Spleen (tissue), 11 donors: ENCODE measurements around the gene ECT2L. TPM values are rescaled to one million over a fixed set of nuclear protein-coding genes. Genes with fewer than 3 reads are reported as not detected.

ENCODE experiments used
- DNase-seq: peaks from one replicate; pipeline ENCODE4 v3.0.0-alpha.2; 2020
- H3K27ac ChIP-seq, 8 donors: fragments of 200-600 bp; sonication (generic) in 7 of 8; 1 replicate in 4 of 8; 2 replicates in 4 of 8; pipeline versions ENCODE4 v1.5.0 to v1.8.0; 2016 to 2021; ENCODE audit warnings: inconsistent platforms in 4 of 8, mild to moderate bottlenecking in 4 of 8, moderate library complexity in 1 of 8
- H3K27me3 ChIP-seq, 7 donors: fragments of 200-600 bp; sonication (generic) in 6 of 7; replicated peaks in 1 of 7; 1 replicate in 4 of 7; 2 replicates in 3 of 7; pipeline versions ENCODE4 v1.5.0 to v1.8.0; 2016 to 2021; ENCODE audit warnings: inconsistent platforms in 3 of 7, mild to moderate bottlenecking in 1 of 7
- H3K36me3 ChIP-seq, 6 donors: fragments of 200-600 bp; sonication (generic) in 5 of 6; 1 replicate in 4 of 6; 2 replicates in 2 of 6; pipeline versions ENCODE4 v1.5.0 to v1.8.0; 2016 to 2021; ENCODE audit warnings: inconsistent platforms in 2 of 6
- H3K4me1 ChIP-seq, 6 donors: fragments of 200-600 bp; sonication (generic) in 5 of 6; 1 replicate in 3 of 6; 2 replicates in 3 of 6; pipeline versions ENCODE4 v1.5.0 to v1.8.0; 2016 to 2021; ENCODE audit warnings: inconsistent platforms in 3 of 6
- H3K4me3 ChIP-seq, 8 donors: fragments of 200-600 bp; sonication (generic) in 7 of 8; 1 replicate in 4 of 8; 2 replicates in 4 of 8; pipeline versions ENCODE4 v1.5.0 to v1.8.0; 2016 to 2021; ENCODE audit warnings: inconsistent platforms in 4 of 8, mild to moderate bottlenecking in 4 of 8, moderate library complexity in 2 of 8
- H3K9me3 ChIP-seq, 8 donors: fragments of 200-600 bp; sonication (generic) in 7 of 8; 1 replicate in 4 of 8; 2 replicates in 4 of 8; pipeline versions ENCODE4 v1.5.0 to v1.8.0; 2016 to 2021; ENCODE audit warnings: inconsistent platforms in 4 of 8
- POLR2A ChIP-seq, 3 donors: fragments of 450-650 bp; IDR thresholded peaks; one replicate each; pipeline ENCODE4 v1.5.1; 2017; ENCODE audit warnings: antibody characterized with exemption in 3 of 3, mild to moderate bottlenecking in 1 of 3
- POLR2AphosphoS5 ChIP-seq, 3 donors: sonication (generic); formaldehyde crosslinking; IDR thresholded peaks; one replicate each; pipeline ENCODE4 v1.5.1; 2017; ENCODE audit warnings: antibody characterized with exemption in 3 of 3
- whole genome bisulfite sequencing, 5 donors: extraction: QIAGEN DNeasy Blood & Tissue Kit in 3 of 5; methylation state at CpG; one replicate each; pipeline versions ENCODE4 v1.1.5 to v1.1.7; 2013 to 2018; 5-methylcytosine and 5-hydroxymethylcytosine counted together
- intact Hi-C: fragments of 100-400 bp; cut with DNase I; formaldehyde crosslinking; loops from one replicate; pipeline ENCODE4 v1.15.0; 2023; ENCODE audit warnings: low total_unique reads
- polyA plus RNA-seq, 3 donors: library from polyadenylated mRNA; stranded (reverse); fragments of 200-250 nt; gene quantifications; one replicate each; pipeline ENCODE4 v1.2.1, GENCODE V29; 2013
- total RNA-seq, 7 donors: library from RNA; depleted of rRNA in 3 of 7; stranded (reverse); fragments of >200 nt in 3 of 7; fragmentation: NEBNext Ultra II Directional in 4 of 7; extraction: Animal tissue kit (Norgen Biotek cat#: 25700) in 4 of 7; gene quantifications; one replicate each; pipeline versions ENCODE4 v1.1.0 to v1.2.1, GENCODE V29; 2016 to 2021
- TF ChIP-seq, protein P1 (sequence below), 11 experiments: fragments of 200-600 bp in 7 of 11; fragments of 450-650 bp in 4 of 11; sonication (generic) in 4 of 11; IDR thresholded peaks in 8 of 11; conservative IDR thresholded peaks in 3 of 11; 1 replicate in 7 of 11; 2 replicates in 4 of 11; pipeline versions ENCODE4 v1.4.0 to v1.8.0; 2016 to 2021; ENCODE audit warnings: antibody characterized with exemption in 11 of 11, inconsistent platforms in 4 of 11, mild to moderate bottlenecking in 1 of 11
- donor health status: healthy with polysubstance abuse.
- donor health status: DM: no; HTN: no; CAD: no; lungs with moderate emphysema.
- donor health status: DM: no; HTN: no; CAD: no.
- donor health status: Bipolar disorder and iron deficiency.
- donor health status: healthy.
- donor health status: DM: no; HTN: no; CAD: no.
- donor health status: DM: yes; HTN: yes; CAD: no.

ECT2L gene
- total and polyA plus RNA-seq, 10 donors: 0.12 to 0.17 (median 0.13) TPM; not detected in 7

DNA sequence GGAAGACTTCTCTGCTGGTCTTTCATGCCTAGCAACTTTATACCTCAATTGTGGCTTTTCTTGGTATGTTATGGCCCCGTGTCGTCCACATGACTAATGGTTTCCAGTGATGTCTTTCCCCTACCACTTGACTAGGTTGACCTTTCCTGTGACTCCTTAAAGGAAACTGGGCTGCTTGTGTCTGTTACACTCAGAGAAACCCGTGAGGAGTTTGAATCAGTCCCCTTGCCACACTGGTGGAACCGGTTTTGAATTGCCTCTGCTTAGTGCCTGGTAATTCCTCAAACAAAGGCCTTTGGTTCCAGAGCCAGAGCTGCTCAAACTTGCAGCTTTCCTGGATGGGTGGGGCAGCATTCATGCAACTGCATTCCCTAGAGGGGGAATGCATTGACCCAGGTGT, 21.9 kb downstream of the ECT2L start:
- no peak for DNase-seq
- H3K4me3 ChIP-seq: no peak overlapping the region
- intact Hi-C loops: loop anchor here (5.0 kb wide), 2 partner anchors 170 to 545 kb away; partner anchors contain the start of gene REPS1
- H3K4me1 ChIP-seq: peaks cover 0 to 21% (median 4%) of the 10 kb centered on the region in 6 donors
- H3K27ac ChIP-seq: no peak overlapping the region
- H3K27me3 ChIP-seq: no peaks in the 10 kb centered on the region
- H3K9me3 ChIP-seq: no peaks in the 10 kb centered on the region
- 43 to 67% (median 64%) methylated on average over 3 to 4 of the region's 4 CpGs for WGBS, 5 donors
- H3K36me3 ChIP-seq: no peaks in the 10 kb centered on the region
- TF ChIP-seq, protein P1, sequence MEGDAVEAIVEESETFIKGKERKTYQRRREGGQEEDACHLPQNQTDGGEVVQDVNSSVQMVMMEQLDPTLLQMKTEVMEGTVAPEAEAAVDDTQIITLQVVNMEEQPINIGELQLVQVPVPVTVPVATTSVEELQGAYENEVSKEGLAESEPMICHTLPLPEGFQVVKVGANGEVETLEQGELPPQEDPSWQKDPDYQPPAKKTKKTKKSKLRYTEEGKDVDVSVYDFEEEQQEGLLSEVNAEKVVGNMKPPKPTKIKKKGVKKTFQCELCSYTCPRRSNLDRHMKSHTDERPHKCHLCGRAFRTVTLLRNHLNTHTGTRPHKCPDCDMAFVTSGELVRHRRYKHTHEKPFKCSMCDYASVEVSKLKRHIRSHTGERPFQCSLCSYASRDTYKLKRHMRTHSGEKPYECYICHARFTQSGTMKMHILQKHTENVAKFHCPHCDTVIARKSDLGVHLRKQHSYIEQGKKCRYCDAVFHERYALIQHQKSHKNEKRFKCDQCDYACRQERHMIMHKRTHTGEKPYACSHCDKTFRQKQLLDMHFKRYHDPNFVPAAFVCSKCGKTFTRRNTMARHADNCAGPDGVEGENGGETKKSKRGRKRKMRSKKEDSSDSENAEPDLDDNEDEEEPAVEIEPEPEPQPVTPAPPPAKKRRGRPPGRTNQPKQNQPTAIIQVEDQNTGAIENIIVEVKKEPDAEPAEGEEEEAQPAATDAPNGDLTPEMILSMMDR (IDR thresholded peaks at IDR 0.05 in 8 of 11, conservative IDR thresholded peaks at IDR 0.05 in 3 of 11): no peak
- TF ChIP-seq POLR2A (IDR thresholded peaks at IDR 0.05) (no peak), POLR2AphosphoS5 (IDR thresholded peaks at IDR 0.05) (no peak)

DNA sequence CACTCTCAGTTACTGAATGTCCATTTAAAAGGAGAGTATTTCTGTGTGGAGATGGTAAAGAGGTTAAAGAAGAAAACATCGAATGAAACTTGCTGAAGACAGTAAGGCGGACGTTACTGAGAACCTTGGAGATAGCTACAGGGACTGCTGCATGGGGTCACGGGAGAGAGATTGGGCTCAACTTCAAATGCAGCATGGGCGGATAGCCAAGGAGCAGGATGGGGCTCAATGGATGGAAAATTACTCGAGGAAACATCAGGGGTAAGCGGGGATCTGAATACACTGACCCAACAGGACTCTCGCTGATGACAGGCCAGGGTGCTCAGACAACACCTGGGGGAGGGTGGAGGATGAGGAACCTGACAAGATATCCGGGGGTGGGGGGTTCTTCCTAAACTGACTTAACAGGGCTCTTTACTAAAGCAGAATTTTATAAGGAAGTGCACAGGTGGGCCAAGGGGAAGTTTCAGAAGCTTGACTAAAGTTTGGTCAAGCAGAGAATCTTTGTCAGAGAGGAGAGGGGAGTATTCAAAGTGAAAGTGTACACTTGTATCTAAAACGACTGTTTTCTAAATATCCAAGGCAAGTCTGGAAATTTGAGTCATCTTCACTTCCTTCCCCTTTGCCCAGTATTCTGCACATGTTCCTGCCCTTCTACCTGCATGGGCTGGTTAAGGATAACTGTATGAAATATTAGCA, 22.8 kb downstream of the ECT2L start:
- 58 to 72% (median 67%) methylated on average over 10 of the region's 10 CpGs for WGBS, 5 donors

DNA sequence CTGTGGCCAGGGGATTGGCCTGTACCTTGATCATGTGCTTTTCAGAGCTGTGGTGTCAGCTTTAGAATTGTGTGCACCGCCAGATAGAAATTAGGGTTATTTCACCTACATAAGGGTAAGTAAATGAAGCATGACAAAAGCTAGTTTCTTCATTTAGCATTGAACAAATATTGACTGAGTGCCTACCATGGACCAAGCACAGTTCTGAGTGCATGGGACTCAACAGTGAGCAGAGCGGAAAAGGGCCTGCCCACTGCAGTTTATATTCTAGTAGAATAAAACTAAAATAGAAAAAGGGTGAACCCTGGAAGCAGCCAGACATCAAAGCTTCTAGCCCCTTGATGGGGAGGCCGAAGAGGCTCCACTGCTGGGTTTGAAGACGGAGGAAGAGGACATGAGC, 25.6 kb downstream of the ECT2L start:
- TF ChIP-seq POLR2A (IDR thresholded peaks at IDR 0.05) (no peak), POLR2AphosphoS5 (IDR thresholded peaks at IDR 0.05) (no peak)
- TF ChIP-seq, protein P1 (IDR thresholded peaks at IDR 0.05 in 8 of 11, conservative IDR thresholded peaks at IDR 0.05 in 3 of 11): no peak
- no peaks in the 10 kb centered on the region for H3K9me3 ChIP-seq
- H3K27me3 ChIP-seq: no peaks in the 10 kb centered on the region
- WGBS, 5 donors: 94 to 96% (median 95%) methylated on average over 4 of the region's 4 CpGs
- DNase-seq: no peak
- no peak overlapping the region for H3K4me3 ChIP-seq
- intact Hi-C loops: no loop called here
- H3K4me1 ChIP-seq: peaks cover 0 to 16% (median 4%) of the 10 kb centered on the region in 6 donors
- H3K36me3 ChIP-seq: no peaks in the 10 kb centered on the region
- no peak overlapping the region for H3K27ac ChIP-seq

More for the DNA sequence above, 22.8 kb downstream of the ECT2L start:
- H3K27me3 ChIP-seq: no peaks in the 10 kb centered on the region
- no peaks in the 10 kb centered on the region for H3K36me3 ChIP-seq
- no peak for DNase-seq
- H3K27ac ChIP-seq: no peak overlapping the region
- H3K4me3 ChIP-seq: no peak overlapping the region
- H3K9me3 ChIP-seq: no peaks in the 10 kb centered on the region
- intact Hi-C loops: loop anchor here (5.0 kb wide), 2 partner anchors 169 to 544 kb away; partner anchors contain the start of gene REPS1
- TF ChIP-seq, protein P1 (IDR thresholded peaks at IDR 0.05 in 8 of 11, conservative IDR thresholded peaks at IDR 0.05 in 3 of 11): no peak
- TF ChIP-seq POLR2AphosphoS5 (IDR thresholded peaks at IDR 0.05) (no peak), POLR2A (IDR thresholded peaks at IDR 0.05) (no peak)
- H3K4me1 ChIP-seq: peaks cover 0 to 21% (median 4%) of the 10 kb centered on the region in 6 donors

DNA sequence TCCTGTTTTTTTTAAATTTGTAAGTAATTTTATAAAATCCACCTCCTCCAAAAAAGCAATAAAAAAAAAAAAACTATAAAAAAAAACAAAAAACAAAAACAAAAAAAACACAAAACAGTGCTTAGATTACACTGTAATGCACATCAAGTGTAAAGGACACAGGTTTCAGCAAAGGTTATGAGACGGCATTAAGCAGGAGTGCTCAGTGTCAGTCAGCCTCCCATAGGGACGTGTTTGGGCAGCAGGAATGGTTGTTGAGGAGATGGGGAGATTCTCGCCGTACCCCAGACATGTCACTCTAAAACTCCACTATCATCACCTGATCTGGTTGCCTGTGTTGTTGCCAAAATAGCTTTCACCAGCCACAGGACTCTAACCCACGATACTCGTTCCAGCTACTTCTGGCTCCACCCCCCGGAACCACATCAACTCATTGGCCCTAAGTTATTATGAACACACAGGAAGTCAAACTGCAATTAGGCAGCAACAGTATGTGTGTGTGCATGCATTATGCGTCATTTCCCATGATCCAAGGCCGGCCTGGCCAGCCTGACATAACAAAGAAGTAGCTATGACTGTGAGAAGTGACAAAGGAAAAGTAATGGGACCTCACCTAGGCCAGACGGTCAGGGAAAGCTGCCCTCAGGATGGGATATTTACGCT, 28.7 kb downstream of the ECT2L start:
- no peak for TF ChIP-seq POLR2AphosphoS5 (IDR thresholded peaks at IDR 0.05)
- TF ChIP-seq, protein P1 (IDR thresholded peaks at IDR 0.05 in 8 of 11, conservative IDR thresholded peaks at IDR 0.05 in 3 of 11): no peak
- intact Hi-C loops: no loop called here
- H3K9me3 ChIP-seq: no peaks in the 10 kb centered on the region
- no peaks in the 10 kb centered on the region for H3K36me3 ChIP-seq
- H3K27ac ChIP-seq: no peak overlapping the region
- WGBS, 5 donors: 76 to 81% (median 78%) methylated on average over 11 of the region's 11 CpGs
- DNase-seq: no peak
- H3K4me1 ChIP-seq: no peaks in the 10 kb centered on the region
- H3K27me3 ChIP-seq: no peaks in the 10 kb centered on the region
- H3K4me3 ChIP-seq: no peak overlapping the region
